Body of pancreas (tissue), 4 donors: ENCODE data around the gene POLRMT.

Experiments used
- CTCF ChIP-seq, 7 experiments: fragments of 450-650 bp in 4 of 7; fragments of 200-600 bp in 3 of 7; sonication (generic) in 3 of 7; IDR thresholded peaks; one replicate each; pipeline ENCODE4 v1.5.1; 2016 to 2019; ENCODE audit warnings: antibody characterized with exemption in 7 of 7
- POLR2A ChIP-seq, 3 donors: fragments of 450-650 bp; IDR thresholded peaks; one replicate each; pipeline ENCODE4 v1.6.1; 2016; ENCODE audit warnings: antibody characterized with exemption in 3 of 3, mild to moderate bottlenecking in 2 of 3

GRCh38 chr19:655691-656090 is 22.4 kb upstream of the POLRMT start:
- no peak for TF ChIP-seq POLR2A (IDR thresholded peaks at IDR 0.05)
- no peak for TF ChIP-seq CTCF (IDR thresholded peaks at IDR 0.05)
